ENCODE data around the gene TEAD4. TPM values are rescaled to one million over a fixed set of nuclear protein-coding genes. Genes with fewer than 3 reads are reported as not detected.
"Not testable (repeated sequence)": the region's sequence is repeated elsewhere in the genome, so short reads cannot be mapped to it uniquely, and the experiment has no call there.

The TEAD4 gene
- polyA plus RNA-seq, 4 donors = 9.4 to 20.0 (median 19.2) TPM

- DNase-seq (ENCODE audit: low read depth in 4 of 4, low spot score in 3 of 4) = no peak
Observed at GRCh38 chr12:3045494-3045893, 86.3 kb downstream of the TEAD4 start.

GRCh38 chr12:3045989-3046388 is 86.8 kb downstream of the TEAD4 start:
- no peak for DNase-seq (ENCODE audit: low read depth in 4 of 4, low spot score in 3 of 4)

- no peak for DNase-seq (ENCODE audit: low read depth in 4 of 4, low spot score in 3 of 4)
Observed at GRCh38 chr12:3046441-3047200, 87.4 kb downstream of the TEAD4 start.

GRCh38 chr12:3047961-3048360 is 88.8 kb downstream of the TEAD4 start:
- no peak for DNase-seq (ENCODE audit: low read depth in 4 of 4, low spot score in 3 of 4)

- no peak for DNase-seq (ENCODE audit: low read depth in 4 of 4, low spot score in 3 of 4)
Observed at GRCh38 chr12:3048540-3048939, 89.3 kb downstream of the TEAD4 start.

- no peak for DNase-seq (ENCODE audit: low read depth in 4 of 4, low spot score in 3 of 4)
Observed at GRCh38 chr12:3049176-3049575, 90.0 kb downstream of the TEAD4 start.

GRCh38 chr12:3049611-3050249 is 90.5 kb downstream of the TEAD4 start:
- no peak for DNase-seq (ENCODE audit: low read depth in 4 of 4, low spot score in 3 of 4)

GRCh38 chr12:3054374-3054773 is 95.2 kb downstream of the TEAD4 start:
- no peak for DNase-seq (ENCODE audit: low read depth in 4 of 4, low spot score in 3 of 4)

- no peak for DNase-seq (ENCODE audit: low read depth in 4 of 4, low spot score in 3 of 4)
Observed at GRCh38 chr12:3055026-3055703, 96.0 kb downstream of the TEAD4 start.

GRCh38 chr12:3055704-3056467 is 96.7 kb downstream of the TEAD4 start:
- DNase-seq (ENCODE audit: low read depth in 4 of 4, low spot score in 3 of 4) = no peak

GRCh38 chr12:3061059-3061458 is 101.9 kb downstream of the TEAD4 start:
- no peak for DNase-seq (ENCODE audit: low read depth in 4 of 4, low spot score in 3 of 4)

- DNase-seq (ENCODE audit: low read depth in 4 of 4, low spot score in 3 of 4) = no peak
Observed at GRCh38 chr12:3061501-3062215, 102.5 kb downstream of the TEAD4 start.

GRCh38 chr12:3065300-3065699 is 106.1 kb downstream of the TEAD4 start:
- no peak for DNase-seq (ENCODE audit: low read depth in 4 of 4, low spot score in 3 of 4)

- not testable (repeated sequence) for DNase-seq (ENCODE audit: low read depth in 4 of 4, low spot score in 3 of 4)
Observed at GRCh38 chr12:3065846-3066245, 106.6 kb downstream of the TEAD4 start.

- no peak for DNase-seq (ENCODE audit: low read depth in 4 of 4, low spot score in 3 of 4)
Observed at GRCh38 chr12:3069714-3070113, 110.5 kb downstream of the TEAD4 start.

- no peak for DNase-seq (ENCODE audit: low read depth in 4 of 4, low spot score in 3 of 4)
Observed at GRCh38 chr12:3071107-3071506, 111.9 kb downstream of the TEAD4 start.

GRCh38 chr12:3071710-3072109 is 112.5 kb downstream of the TEAD4 start:
- no peak for DNase-seq (ENCODE audit: low read depth in 4 of 4, low spot score in 3 of 4)

GRCh38 chr12:3073438-3074250 is 114.4 kb downstream of the TEAD4 start:
- DNase-seq (ENCODE audit: low read depth in 4 of 4, low spot score in 3 of 4) = peak in 2 of 4 donors; percentile 57 to 78

GRCh38 chr12:3075315-3075714 is 116.1 kb downstream of the TEAD4 start:
- no peak for DNase-seq (ENCODE audit: low read depth in 4 of 4, low spot score in 3 of 4)

All from left renal pelvis (tissue), 4 donors.